HG02642 (cell line): ENCODE data around the gene PBX1.

Experiments used
- ATAC-seq: cut with Tn5 transposase; IDR thresholded peaks from one replicate; pipeline ENCODE4 v1.9.1; 2021; ENCODE audit warnings: mild to moderate bottlenecking; ENCODE audit not compliant: unreplicated experiment, poor library complexity

PBX1 gene

GRCh38 chr1:164841702-164842465, 282.9 kb downstream of the PBX1 start:
- ATAC-seq = no peak

- no peak for ATAC-seq
These were observed 283.9 kb downstream of the PBX1 start for GRCh38 chr1:164842870-164843269.

- ATAC-seq = no peak
These were observed 284.9 kb downstream of the PBX1 start for GRCh38 chr1:164843743-164844500.

- no peak for ATAC-seq
These were observed 288.0 kb downstream of the PBX1 start for GRCh38 chr1:164846731-164847691.

GRCh38 chr1:164853146-164853545, 294.2 kb downstream of the PBX1 start:
- no peak for ATAC-seq

- no peak for ATAC-seq
These were observed 296.8 kb downstream of the PBX1 start for GRCh38 chr1:164855716-164856329.

GRCh38 chr1:164856381-164856780, 297.4 kb downstream of the PBX1 start:
- ATAC-seq = no peak

- no peak for ATAC-seq
These were observed 298.5 kb downstream of the PBX1 start for GRCh38 chr1:164857439-164857838.

GRCh38 chr1:164858096-164858632, 299.2 kb downstream of the PBX1 start:
- no peak for ATAC-seq

- no peak for ATAC-seq
These were observed 302.6 kb downstream of the PBX1 start for GRCh38 chr1:164861632-164862031.

GRCh38 chr1:164863056-164863455, 304.1 kb downstream of the PBX1 start:
- ATAC-seq = no peak

- no peak for ATAC-seq
These were observed 305.2 kb downstream of the PBX1 start for GRCh38 chr1:164864161-164864560.

GRCh38 chr1:164865385-164865784, 306.4 kb downstream of the PBX1 start:
- no peak for ATAC-seq

GRCh38 chr1:164867590-164867989, 308.6 kb downstream of the PBX1 start:
- ATAC-seq = no peak

- ATAC-seq = no peak
These were observed 310.0 kb downstream of the PBX1 start for GRCh38 chr1:164868990-164869389.

- ATAC-seq = no peak
These were observed 316.5 kb downstream of the PBX1 start for GRCh38 chr1:164875518-164875917.

GRCh38 chr1:164876398-164877116, 317.6 kb downstream of the PBX1 start:
- no peak for ATAC-seq

GRCh38 chr1:164880199-164880598, 321.2 kb downstream of the PBX1 start:
- no peak for ATAC-seq

- no peak for ATAC-seq
These were observed 321.7 kb downstream of the PBX1 start for GRCh38 chr1:164880644-164881043.
